ENCODE measurements around the gene OR2B6. TPM values are rescaled to one million over a fixed set of nuclear protein-coding genes. Genes with fewer than 3 reads are reported as not detected.
"Not testable (repeated sequence)": the region's sequence is repeated elsewhere in the genome, so short reads cannot be mapped to it uniquely, and the experiment has no call there.

Gene OR2B6
- total RNA-seq, 2 donors from 2014 or later, result not detected

DNA sequence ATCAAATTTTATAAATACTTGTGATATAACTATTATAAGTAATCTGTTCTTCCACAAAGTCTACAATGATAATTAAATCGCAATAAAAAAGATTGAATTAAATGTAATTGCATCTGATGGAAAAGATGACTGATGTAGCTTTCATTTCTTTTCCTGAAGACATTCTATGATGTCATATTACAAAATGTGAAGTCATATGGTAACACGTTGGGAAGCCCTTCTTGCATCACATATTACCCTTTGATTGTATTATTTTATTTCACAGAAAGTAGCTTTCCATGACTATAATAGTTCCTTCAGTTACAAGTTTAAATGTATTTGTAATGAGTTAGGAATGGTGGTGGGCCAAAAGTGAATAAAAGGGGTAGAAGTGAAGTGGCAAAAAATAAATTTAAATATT is 25.8 kb upstream of the OR2B6 start:
- 65 to 73% methylated on average over 2 of the region's 2 CpGs for WGBS, 2 donors
- DNase-seq (no peak), ATAC-seq (no peak)
- H3K9me3 ChIP-seq, result peaks cover 0 to 7% (median 0%) of the 10 kb centered on the region in 3 donors
- H3K27ac ChIP-seq, result no peak overlapping the region
- TF ChIP-seq CTCF (IDR thresholded peaks at IDR 0.05) (no peak), POLR2A (IDR thresholded peaks at IDR 0.05) (no peak)
- no peaks in the 10 kb centered on the region for H3K36me3 ChIP-seq (replicated peaks in 1 of 2; ENCODE audit: insufficient read depth in 1 of 2, low read depth in 2 of 2)
- no peak overlapping the region for H3K4me3 ChIP-seq
- no peaks in the 10 kb centered on the region for H3K4me1 ChIP-seq
- H3K27me3 ChIP-seq, result no peaks in the 10 kb centered on the region
- intact Hi-C loops (cut with DNase I), result no loop called here

GRCh38 chr6:27940766-27941165 is 16.3 kb upstream of the OR2B6 start:
- no peak overlapping the region for H3K27ac ChIP-seq
- intact Hi-C loops (cut with DNase I), result no loop called here
- WGBS, 2 donors, result 42 to 62% methylated on average over 1 of the region's 1 CpG
- no peak overlapping the region for H3K4me3 ChIP-seq
- H3K27me3 ChIP-seq, result no peaks in the 10 kb centered on the region
- TF ChIP-seq POLR2A (IDR thresholded peaks at IDR 0.05) (no peak), CTCF (IDR thresholded peaks at IDR 0.05) (no peak)
- ATAC-seq, result no peak
- no peaks in the 10 kb centered on the region for H3K4me1 ChIP-seq
- no peak for DNase-seq
- no peaks in the 10 kb centered on the region for H3K9me3 ChIP-seq
- H3K36me3 ChIP-seq (replicated peaks in 1 of 2; ENCODE audit: insufficient read depth in 1 of 2, low read depth in 2 of 2), result no peaks in the 10 kb centered on the region

GRCh38 chr6:27943072-27943471 is 14.0 kb upstream of the OR2B6 start:
- WGBS, 2 donors, result 39 to 56% methylated on average over 6 of the region's 6 CpGs
- intact Hi-C loops (cut with DNase I); H3K36me3 ChIP-seq (replicated peaks in 1 of 2; ENCODE audit: insufficient read depth in 1 of 2, low read depth in 2 of 2); H3K4me1 ChIP-seq; DNase-seq; ATAC-seq; H3K27ac ChIP-seq; H3K27me3 ChIP-seq; H3K9me3 ChIP-seq; H3K4me3 ChIP-seq: not testable (repeated sequence)

DNA sequence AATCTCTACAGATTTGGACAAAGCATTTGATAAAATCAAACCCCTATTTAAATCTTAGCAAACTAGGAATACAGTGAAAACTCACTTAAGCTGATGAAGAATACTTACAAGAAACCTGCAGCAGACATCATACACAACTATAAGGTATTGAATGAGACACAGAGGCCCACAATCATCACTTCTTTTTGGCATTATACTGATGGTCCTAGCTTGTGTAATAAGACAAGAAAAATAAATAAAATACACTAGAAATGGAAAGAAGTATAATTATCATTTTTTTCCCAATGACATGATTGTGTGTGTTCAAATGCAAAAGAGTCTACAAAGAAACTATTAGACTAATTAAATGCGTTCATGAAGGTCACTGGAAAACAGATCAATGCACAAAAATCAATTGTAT is 8.8 kb upstream of the OR2B6 start:
- Histone ChIP-seq H3K9me3 (no peaks in the 10 kb centered on the region), H3K27me3 (peaks cover 0 to 4% of the 10 kb centered on the region in 2 donors), H3K4me1 (no peaks in the 10 kb centered on the region), H3K27ac (no peak overlapping the region), H3K36me3 (replicated peaks in 1 of 2; ENCODE audit: insufficient read depth in 1 of 2, low read depth in 2 of 2) (no peaks in the 10 kb centered on the region), H3K4me3 (no peak overlapping the region)
- intact Hi-C loops (cut with DNase I), result no loop called here
- WGBS, 2 donors, result 32 to 38% methylated on average over 1 of the region's 1 CpG
- DNase-seq, result no peak
- TF ChIP-seq POLR2A (IDR thresholded peaks at IDR 0.05), result no peak
- no peak for TF ChIP-seq CTCF (IDR thresholded peaks at IDR 0.05)
- ATAC-seq, result no peak

DNA sequence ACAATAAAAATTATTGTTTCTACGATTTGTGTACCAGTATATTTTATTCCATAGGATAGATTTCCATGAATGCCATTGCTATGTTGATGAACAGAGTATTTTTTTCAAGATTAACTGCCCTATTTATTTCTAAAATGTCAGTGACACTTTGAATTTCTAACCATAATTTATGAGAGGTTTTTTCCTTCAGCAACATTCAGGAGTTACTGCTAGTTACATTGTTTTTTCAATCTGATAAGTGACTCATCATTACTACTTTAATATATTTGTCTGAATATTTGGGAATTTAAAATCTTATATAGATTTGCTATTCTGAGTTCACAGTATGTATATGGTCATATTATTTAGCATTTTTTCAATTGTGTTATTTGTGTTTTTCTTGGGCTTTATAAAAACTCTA is 6.0 kb upstream of the OR2B6 start:
- no peak overlapping the region for H3K4me3 ChIP-seq
- no peaks in the 10 kb centered on the region for H3K9me3 ChIP-seq
- DNase-seq (no peak), ATAC-seq (no peak)
- no peak overlapping the region for H3K27ac ChIP-seq
- no peaks in the 10 kb centered on the region for H3K36me3 ChIP-seq (replicated peaks in 1 of 2; ENCODE audit: insufficient read depth in 1 of 2, low read depth in 2 of 2)
- H3K4me1 ChIP-seq, result no peaks in the 10 kb centered on the region
- intact Hi-C loops (cut with DNase I), result no loop called here
- 23 to 33% methylated on average over 1 of the region's 1 CpG for WGBS, 2 donors
- peaks cover 0 to 8% of the 10 kb centered on the region in 2 donors for H3K27me3 ChIP-seq
- no peak for TF ChIP-seq CTCF (IDR thresholded peaks at IDR 0.05)
- TF ChIP-seq POLR2A (IDR thresholded peaks at IDR 0.05), result no peak

All from body of pancreas (tissue), 4 donors.